HepG2 (cell line): ENCODE measurements around the gene MARS1. TPM values are rescaled to one million over a fixed set of nuclear protein-coding genes. Genes with fewer than 3 reads are reported as not detected.

ENCODE experiments used
- ATF7 ChIP-seq, 2 experiments: fragments of 450-650 bp in 1 of 2; sonication (generic) in 1 of 2; formaldehyde crosslinking in 1 of 2; IDR thresholded peaks; 2 replicates each; pipeline versions ENCODE4 v1.4.0 to v1.6.1; 2016 to 2020; ENCODE audit warnings: antibody characterized with exemption in 1 of 2, mild to moderate bottlenecking in 1 of 2, missing genetic modification reagents in 1 of 2
- FOXA3 ChIP-seq: IDR thresholded peaks from 2 replicates; pipeline ENCODE4 v1.6.1; 2016; ENCODE audit warnings: missing genetic modification reagents, missing compliant biosample characterization
- GABPA ChIP-seq, 2 experiments: IDR thresholded peaks; 2 replicates each; pipeline ENCODE4 v1.6.1; 2011 to 2016; ENCODE audit warnings: low read depth in 2 of 2, low read length in 1 of 2, missing biosample characterization in 1 of 2, missing genetic modification characterization in 1 of 2
- MXI1 ChIP-seq: IDR thresholded peaks from 3 replicates; pipeline ENCODE4 v1.6.1; 2012; ENCODE audit warnings: low read depth, low read length, inconsistent platforms, borderline replicate concordance
- POLR2G ChIP-seq: fragments of 200-400 bp; formaldehyde crosslinking; IDR thresholded peaks from 2 replicates; pipeline ENCODE4 v1.6.1; 2018; ENCODE audit warnings: mild to moderate bottlenecking, low read depth, low read length, moderate library complexity
- TARDBP ChIP-seq: sonication (generic); formaldehyde crosslinking; IDR thresholded peaks from 2 replicates; pipeline ENCODE4 v1.8.0; 2022; ENCODE audit warnings: mild to moderate bottlenecking, missing genetic modification reagents
- THAP7 ChIP-seq: sonication (generic); formaldehyde crosslinking; IDR thresholded peaks from 2 replicates; pipeline ENCODE4 v1.8.1; 2023; ENCODE audit warnings: mild to moderate bottlenecking, missing genetic modification reagents
- U2AF1 ChIP-seq: fragments of 200-400 bp; formaldehyde crosslinking; optimal IDR thresholded peaks from 2 replicates; pipeline ENCODE3; 2017; ENCODE audit warnings: mild to moderate bottlenecking, low read depth, low read length
- ZBED4 ChIP-seq: sonication (generic); formaldehyde crosslinking; IDR thresholded peaks from 2 replicates; pipeline ENCODE4 v1.4.0; 2020; ENCODE audit warnings: missing genetic modification reagents, borderline replicate concordance
- ZHX2 ChIP-seq, 2 experiments: sonication (generic) in 1 of 2; formaldehyde crosslinking in 1 of 2; IDR thresholded peaks; 2 replicates each; pipeline versions ENCODE4 v1.6.1 to v1.9.0; 2014 to 2022; ENCODE audit warnings: antibody characterized with exemption in 1 of 2, borderline replicate concordance in 1 of 2, inconsistent platforms in 1 of 2, low read depth in 1 of 2, missing genetic modification reagents in 1 of 2
- ZNF343 ChIP-seq: sonication (generic); formaldehyde crosslinking; IDR thresholded peaks from 2 replicates; pipeline ENCODE4 v1.4.0; 2020; ENCODE audit warnings: mild to moderate bottlenecking, missing genetic modification reagents
- ZNF772 ChIP-seq: sonication (generic); formaldehyde crosslinking; IDR thresholded peaks from 2 replicates; pipeline ENCODE4 v1.5.0; 2020; ENCODE audit warnings: mild to moderate bottlenecking, missing genetic modification reagents
- polyA plus RNA-seq, 8 experiments: library from polyadenylated mRNA; depleted of rRNA in 3 of 8; stranded (reverse) in 7 of 8; unstranded in 1 of 8; fragments of >200 nt; fragmentation: Illumina TruSeq in 4 of 8; extraction: Trizol in 4 of 8; gene quantifications; 2 replicates each; pipeline versions ENCODE4 v1.2.1 to v1.2.3, GENCODE V29; 2011 to 2016; ENCODE audit warnings: low read depth in 4 of 8, missing spikeins in 1 of 8, mixed read lengths in 1 of 8; ENCODE audit not compliant: insufficient read depth in 1 of 8
- total RNA-seq, 5 experiments: library from RNA; depleted of rRNA; stranded (reverse); fragments of >200 nt; fragmentation: Illumina TruSeq; extraction: Trizol; gene quantifications; 2 replicates each; pipeline ENCODE4 v1.2.3, GENCODE V29; 2016; ENCODE audit warnings: low read depth in 1 of 5
- TF ChIP-seq, protein P1 (sequence below): IDR thresholded peaks from 2 replicates; pipeline ENCODE4 v1.6.1; 2016; ENCODE audit warnings: missing compliant biosample characterization, missing genetic modification reagents, borderline replicate concordance

MARS1 gene
- total and polyA plus RNA-seq, 2 of the 13 experiments (the other 11 are each of a cell fraction or from before 2014, with no cell fraction given), result 115 to 181 TPM

DNA sequence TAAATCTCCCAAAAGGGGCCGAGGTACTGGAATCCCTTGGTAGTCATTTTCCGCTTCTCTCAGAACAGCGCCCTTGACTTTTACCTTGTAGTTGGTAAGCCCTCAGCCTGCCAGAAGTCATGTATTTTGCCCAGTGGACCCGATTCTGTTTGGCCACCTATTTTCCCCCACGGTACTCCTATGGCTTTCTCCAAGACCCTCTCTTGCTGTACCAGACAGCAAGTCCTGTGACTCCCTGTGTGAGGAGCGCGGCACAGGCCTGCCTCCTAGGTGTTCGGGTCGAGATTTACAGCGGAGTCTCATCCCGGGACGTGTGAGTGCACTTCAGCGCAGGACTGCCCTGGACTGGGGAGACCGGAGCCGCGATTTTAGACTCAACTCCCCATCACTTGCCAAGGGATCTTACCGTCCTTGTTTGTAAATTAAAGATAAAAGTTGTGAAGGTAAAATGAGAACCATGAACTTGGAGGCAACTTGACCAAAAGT is 33.7 kb downstream of the MARS1 start (continued):
- TF ChIP-seq, protein P1, sequence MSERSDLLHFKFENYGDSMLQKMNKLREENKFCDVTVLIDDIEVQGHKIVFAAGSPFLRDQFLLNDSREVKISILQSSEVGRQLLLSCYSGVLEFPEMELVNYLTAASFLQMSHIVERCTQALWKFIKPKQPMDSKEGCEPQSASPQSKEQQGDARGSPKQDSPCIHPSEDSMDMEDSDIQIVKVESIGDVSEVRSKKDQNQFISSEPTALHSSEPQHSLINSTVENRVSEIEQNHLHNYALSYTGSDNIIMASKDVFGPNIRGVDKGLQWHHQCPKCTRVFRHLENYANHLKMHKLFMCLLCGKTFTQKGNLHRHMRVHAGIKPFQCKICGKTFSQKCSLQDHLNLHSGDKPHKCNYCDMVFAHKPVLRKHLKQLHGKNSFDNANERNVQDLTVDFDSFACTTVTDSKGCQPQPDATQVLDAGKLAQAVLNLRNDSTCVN (CRISPR knock-in tag), result no peak
- no peak for TF ChIP-seq FOXA3 (CRISPR knock-in tag)
- TF ChIP-seq ATF7 (IDR thresholded peaks at IDR 0.05), result no peak
- no peak for TF ChIP-seq ATF7 (CRISPR knock-in tag; IDR thresholded peaks at IDR 0.05)
- no peak for TF ChIP-seq GABPA (IDR thresholded peaks at IDR 0.05; ENCODE audit: low read depth, low read length)
- no peak for TF ChIP-seq GABPA (CRISPR knock-in tag; IDR thresholded peaks at IDR 0.05; ENCODE audit: low read depth)
- 0 out of 2 replicates have a peak, but pooled peaks have one; percentile 10 for TF ChIP-seq ZNF772 (CRISPR knock-in tag)
- peak; percentile 5; the same call in 1 of the 2 replicates for TF ChIP-seq TARDBP
- TF ChIP-seq THAP7 (CRISPR knock-in tag), result no peak
- peak; percentile 20; the same call in 1 of the 2 replicates for TF ChIP-seq POLR2G
- no peak for TF ChIP-seq ZBED4 (CRISPR knock-in tag)
- peak; percentile 82 for TF ChIP-seq ZNF343 (CRISPR knock-in tag)
- TF ChIP-seq ZHX2 (IDR thresholded peaks at IDR 0.05; ENCODE audit: low read depth), result no peak
- no peak for TF ChIP-seq ZHX2 (CRISPR knock-in tag; IDR thresholded peaks at IDR 0.05; ENCODE audit: borderline replicate concordance)
- TF ChIP-seq U2AF1, result no peak
- TF ChIP-seq MXI1, result peak; percentile 10; the same call in 1 of the 3 replicates
